IPS-18a (cell line): ENCODE results near the gene RRP12.
A peak's percentile ranks its signal among the peaks of the same experiment; 100 is the strongest.

Experiments used
- H3K27ac ChIP-seq: one replicate; pipeline ENCODE4 v1.5.1; 2013; ENCODE audit warnings: low read length
- H3K27me3 ChIP-seq: one replicate; pipeline ENCODE4 v1.6.1; 2013; ENCODE audit warnings: mild to moderate bottlenecking, low read length; ENCODE audit not compliant: control insufficient read depth, insufficient read depth
- H3K36me3 ChIP-seq: one replicate; pipeline ENCODE4 v1.6.1; 2013; ENCODE audit warnings: low read depth, low read length; ENCODE audit not compliant: control insufficient read depth
- H3K4me1 ChIP-seq: one replicate; pipeline ENCODE4 v1.6.1; 2013; ENCODE audit warnings: low read depth, low read length; ENCODE audit not compliant: control insufficient read depth
- H3K4me3 ChIP-seq: one replicate; pipeline ENCODE4 v1.5.1; 2013; ENCODE audit warnings: low read length
- H3K9ac ChIP-seq: one replicate; pipeline ENCODE4 v1.6.1; 2013; ENCODE audit warnings: mild to moderate bottlenecking, low read length, moderate library complexity
- H3K9me3 ChIP-seq: one replicate; pipeline ENCODE4 v1.6.1; 2013; ENCODE audit warnings: low read depth, low read length; ENCODE audit not compliant: control insufficient read depth

RRP12 gene

GRCh38 chr10:97400665-97401454 lies at the start of gene RRP12:
Gene RRP12, minus strand, starts transcription at chr10:97401340. Its CDS starts 109 bp downstream, at chr10:97401231.
- Histone ChIP-seq H3K36me3 (peaks cover 13% of the 10 kb centered on the region), H3K9me3 (no peaks in the 10 kb centered on the region), H3K4me3 (peak within 1 kb of the TSS; percentile 94), H3K9ac (peak within 1 kb of the TSS; percentile 81), H3K27ac (peak within 1 kb of the TSS; percentile 88), H3K4me1 (peaks cover 5% of the 10 kb centered on the region), H3K27me3 (no peaks in the 10 kb centered on the region)

GRCh38 chr10:97450828-97451227 lies 49.7 kb upstream of the RRP12 start:
- H3K27ac ChIP-seq: no peak overlapping the region
- H3K9me3 ChIP-seq: no peaks in the 10 kb centered on the region
- H3K9ac ChIP-seq: no peak overlapping the region
- peaks cover 37% of the 10 kb centered on the region for H3K36me3 ChIP-seq
- H3K4me1 ChIP-seq: no peaks in the 10 kb centered on the region
- no peak overlapping the region for H3K4me3 ChIP-seq
- no peaks in the 10 kb centered on the region for H3K27me3 ChIP-seq

GRCh38 chr10:97445722-97446639 lies 44.8 kb upstream of the RRP12 start, which contains the start of the genes EXOSC1 and ZDHHC16:
Gene EXOSC1, minus strand, starts transcription at chr10:97446006. Its CDS starts 21 bp downstream, at chr10:97445985.
Gene ZDHHC16, plus strand, starts transcription at chr10:97446175. Its CDS starts 5,501 bp downstream, at chr10:97451676.
- no peaks in the 10 kb centered on the region for H3K27me3 ChIP-seq
- H3K36me3 ChIP-seq: peaks cover 17% of the 10 kb centered on the region
- H3K4me3 ChIP-seq: peak within 1 kb of the TSS; percentile 99
- H3K9me3 ChIP-seq: no peaks in the 10 kb centered on the region
- peaks cover 3% of the 10 kb centered on the region for H3K4me1 ChIP-seq
- H3K9ac ChIP-seq: peak within 1 kb of the TSS; percentile 93
- peak within 1 kb of the TSS; percentile 87 for H3K27ac ChIP-seq

- Histone ChIP-seq H3K4me1 (peaks cover 3% of the 10 kb centered on the region), H3K9ac (peak overlapping the region; percentile 93), H3K36me3 (peaks cover 21% of the 10 kb centered on the region), H3K9me3 (no peaks in the 10 kb centered on the region), H3K27ac (peak overlapping the region; percentile 87), H3K4me3 (peak overlapping the region; percentile 99), H3K27me3 (no peaks in the 10 kb centered on the region)
Observed at GRCh38 chr10:97445357-97445721, 44.2 kb upstream of the RRP12 start.

GRCh38 chr10:97444212-97444611 lies 43.1 kb upstream of the RRP12 start:
- Histone ChIP-seq H3K27ac (no peak overlapping the region), H3K4me3 (peak overlapping the region; percentile 99), H3K9me3 (no peaks in the 10 kb centered on the region), H3K36me3 (peaks cover 27% of the 10 kb centered on the region), H3K27me3 (no peaks in the 10 kb centered on the region), H3K4me1 (peaks cover 3% of the 10 kb centered on the region), H3K9ac (no peak overlapping the region)

- Histone ChIP-seq H3K4me1 (peaks cover 3% of the 10 kb centered on the region), H3K27ac (no peak overlapping the region), H3K36me3 (peaks cover 44% of the 10 kb centered on the region), H3K4me3 (no peak overlapping the region), H3K9me3 (no peaks in the 10 kb centered on the region), H3K9ac (no peak overlapping the region), H3K27me3 (no peaks in the 10 kb centered on the region)
Observed at GRCh38 chr10:97442277-97442676, 41.1 kb upstream of the RRP12 start.

- H3K36me3 ChIP-seq: peaks cover 83% of the 10 kb centered on the region
Observed at GRCh38 chr10:97435211-97435610, 34.1 kb upstream of the RRP12 start.

GRCh38 chr10:97434557-97434956 lies 33.4 kb upstream of the RRP12 start:
- Histone ChIP-seq H3K9me3 (no peaks in the 10 kb centered on the region), H3K27ac (no peak overlapping the region), H3K27me3 (no peaks in the 10 kb centered on the region), H3K4me1 (no peaks in the 10 kb centered on the region), H3K9ac (no peak overlapping the region), H3K4me3 (no peak overlapping the region), H3K36me3 (peaks cover 87% of the 10 kb centered on the region)

More at GRCh38 chr10:97435211-97435610, 34.1 kb upstream of the RRP12 start:
- H3K4me1 ChIP-seq: no peaks in the 10 kb centered on the region
- H3K4me3 ChIP-seq: no peak overlapping the region
- no peaks in the 10 kb centered on the region for H3K27me3 ChIP-seq
- no peak overlapping the region for H3K27ac ChIP-seq
- H3K9ac ChIP-seq: no peak overlapping the region
- H3K9me3 ChIP-seq: no peaks in the 10 kb centered on the region

GRCh38 chr10:97434055-97434454 lies 32.9 kb upstream of the RRP12 start:
- no peak overlapping the region for H3K27ac ChIP-seq
- H3K4me3 ChIP-seq: no peak overlapping the region
- H3K9ac ChIP-seq: no peak overlapping the region
- no peaks in the 10 kb centered on the region for H3K9me3 ChIP-seq
- H3K4me1 ChIP-seq: no peaks in the 10 kb centered on the region
- no peaks in the 10 kb centered on the region for H3K27me3 ChIP-seq
- peaks cover 86% of the 10 kb centered on the region for H3K36me3 ChIP-seq

GRCh38 chr10:97428572-97428981 lies 27.4 kb upstream of the RRP12 start:
- Histone ChIP-seq H3K4me3 (peak overlapping the region; percentile 95), H3K27me3 (no peaks in the 10 kb centered on the region), H3K9me3 (no peaks in the 10 kb centered on the region), H3K36me3 (peaks cover 44% of the 10 kb centered on the region), H3K27ac (peak overlapping the region; percentile 65), H3K9ac (peak overlapping the region; percentile 92), H3K4me1 (peaks cover 8% of the 10 kb centered on the region)

- Histone ChIP-seq H3K9ac (peak overlapping the region; percentile 92), H3K27ac (peak overlapping the region; percentile 65), H3K4me3 (peak overlapping the region; percentile 95), H3K4me1 (peaks cover 8% of the 10 kb centered on the region), H3K36me3 (peaks cover 39% of the 10 kb centered on the region), H3K9me3 (no peaks in the 10 kb centered on the region), H3K27me3 (no peaks in the 10 kb centered on the region)
Observed at GRCh38 chr10:97427571-97428179, 26.5 kb upstream of the RRP12 start.
